ENCODE measurements around the gene CAPN9. TPM values are rescaled to one million over a fixed set of nuclear protein-coding genes. Genes with fewer than 3 reads are reported as not detected.

The CAPN9 gene
- total and polyA plus RNA-seq, 2 donors from 2014 or later = 0.41 TPM; not detected in 1

GRCh38 chr1:230808281-230808872 is 61.2 kb downstream of the CAPN9 start:
- no peaks in the 10 kb centered on the region for H3K9me3 ChIP-seq (ENCODE audit: control insufficient read depth in 2 of 3, insufficient read depth in 1 of 3, low read length in 3 of 3)
- intact Hi-C loops (cut with DNase I) = no loop called here
- FAIRE-seq = no peak
- no peaks in the 10 kb centered on the region for H3K4me1 ChIP-seq (ENCODE audit: control insufficient read depth in 2 of 3, insufficient read depth in 2 of 3, low read depth in 1 of 3, low read length in 3 of 3)
- no peak overlapping the region for H3K27ac ChIP-seq (ENCODE audit: low read depth in 2 of 2, low read length in 2 of 2)
- DNase-seq = no peak
- no peaks in the 10 kb centered on the region for H3K27me3 ChIP-seq (ENCODE audit: control insufficient read depth, insufficient read depth, low read length)
- no peak overlapping the region for H3K9ac ChIP-seq (ENCODE audit: low read length in 3 of 3)
- TF ChIP-seq, protein P1, sequence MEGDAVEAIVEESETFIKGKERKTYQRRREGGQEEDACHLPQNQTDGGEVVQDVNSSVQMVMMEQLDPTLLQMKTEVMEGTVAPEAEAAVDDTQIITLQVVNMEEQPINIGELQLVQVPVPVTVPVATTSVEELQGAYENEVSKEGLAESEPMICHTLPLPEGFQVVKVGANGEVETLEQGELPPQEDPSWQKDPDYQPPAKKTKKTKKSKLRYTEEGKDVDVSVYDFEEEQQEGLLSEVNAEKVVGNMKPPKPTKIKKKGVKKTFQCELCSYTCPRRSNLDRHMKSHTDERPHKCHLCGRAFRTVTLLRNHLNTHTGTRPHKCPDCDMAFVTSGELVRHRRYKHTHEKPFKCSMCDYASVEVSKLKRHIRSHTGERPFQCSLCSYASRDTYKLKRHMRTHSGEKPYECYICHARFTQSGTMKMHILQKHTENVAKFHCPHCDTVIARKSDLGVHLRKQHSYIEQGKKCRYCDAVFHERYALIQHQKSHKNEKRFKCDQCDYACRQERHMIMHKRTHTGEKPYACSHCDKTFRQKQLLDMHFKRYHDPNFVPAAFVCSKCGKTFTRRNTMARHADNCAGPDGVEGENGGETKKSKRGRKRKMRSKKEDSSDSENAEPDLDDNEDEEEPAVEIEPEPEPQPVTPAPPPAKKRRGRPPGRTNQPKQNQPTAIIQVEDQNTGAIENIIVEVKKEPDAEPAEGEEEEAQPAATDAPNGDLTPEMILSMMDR (IDR thresholded peaks at IDR 0.05; ENCODE audit: borderline replicate concordance, extremely low read depth, insufficient read depth) = no peak
- no peak overlapping the region for H3K4me3 ChIP-seq (ENCODE audit: low read length in 3 of 3)
- H3K36me3 ChIP-seq (ENCODE audit: control insufficient read depth in 2 of 3, insufficient read depth in 3 of 3, low read length in 3 of 3) = no peaks in the 10 kb centered on the region

DNA sequence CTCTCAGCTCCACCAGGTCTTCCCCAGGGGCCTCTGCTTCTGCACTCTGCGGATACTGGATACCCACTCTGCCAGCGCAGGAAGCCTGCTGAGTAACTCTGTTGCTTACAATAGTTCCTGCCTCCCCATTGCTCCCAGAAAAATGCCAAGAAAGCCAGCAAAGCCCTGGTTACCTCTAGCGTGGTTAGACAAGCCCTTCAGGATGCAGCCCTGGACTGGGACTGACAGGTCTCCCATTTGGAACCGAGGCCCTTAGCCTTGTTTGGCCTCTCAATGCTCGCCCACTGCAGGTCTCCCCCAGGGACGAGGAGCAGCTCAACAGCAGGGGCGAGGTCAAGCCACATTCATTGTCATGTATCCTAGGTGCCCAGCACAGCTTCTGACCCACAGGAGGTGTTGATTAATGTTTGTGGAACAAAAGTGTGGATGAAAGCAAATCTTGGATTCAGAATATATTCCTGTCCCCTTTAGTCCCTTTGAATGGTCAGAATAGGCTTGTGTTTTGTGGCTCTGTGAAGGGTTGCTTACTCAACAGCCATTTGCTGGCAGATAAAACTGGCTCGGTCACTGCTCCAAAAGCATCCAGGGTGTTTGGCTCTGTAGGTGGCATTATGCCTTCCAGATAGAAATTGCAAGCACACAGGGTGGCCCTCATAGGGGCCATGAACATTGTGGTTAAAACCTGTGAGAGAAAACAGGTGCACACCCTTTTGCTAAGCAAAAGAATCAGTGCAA is 62.2 kb downstream of the CAPN9 start:
- intact Hi-C loops (cut with DNase I) = no loop called here
- TF ChIP-seq, protein P1 (IDR thresholded peaks at IDR 0.05; ENCODE audit: borderline replicate concordance, extremely low read depth, insufficient read depth) = no peak
- no peak for DNase-seq
- H3K9me3 ChIP-seq (ENCODE audit: control insufficient read depth in 2 of 3, insufficient read depth in 1 of 3, low read length in 3 of 3) = no peaks in the 10 kb centered on the region
- no peak overlapping the region for H3K27ac ChIP-seq (ENCODE audit: low read depth in 2 of 2, low read length in 2 of 2)
- H3K4me1 ChIP-seq (ENCODE audit: control insufficient read depth in 2 of 3, insufficient read depth in 2 of 3, low read depth in 1 of 3, low read length in 3 of 3) = no peaks in the 10 kb centered on the region
- H3K27me3 ChIP-seq (ENCODE audit: control insufficient read depth, insufficient read depth, low read length) = no peaks in the 10 kb centered on the region
- FAIRE-seq = no peak
- no peaks in the 10 kb centered on the region for H3K36me3 ChIP-seq (ENCODE audit: control insufficient read depth in 2 of 3, insufficient read depth in 3 of 3, low read length in 3 of 3)
- H3K4me3 ChIP-seq (ENCODE audit: low read length in 3 of 3) = no peak overlapping the region
- no peak overlapping the region for H3K9ac ChIP-seq (ENCODE audit: low read length in 3 of 3)

- Histone ChIP-seq H3K36me3 (ENCODE audit: control insufficient read depth in 2 of 3, insufficient read depth in 3 of 3, low read length in 3 of 3) (no peaks in the 10 kb centered on the region), H3K27me3 (ENCODE audit: control insufficient read depth, insufficient read depth, low read length) (no peaks in the 10 kb centered on the region), H3K9me3 (ENCODE audit: control insufficient read depth in 2 of 3, insufficient read depth in 1 of 3, low read length in 3 of 3) (no peaks in the 10 kb centered on the region), H3K4me1 (ENCODE audit: control insufficient read depth in 2 of 3, insufficient read depth in 2 of 3, low read depth in 1 of 3, low read length in 3 of 3) (no peaks in the 10 kb centered on the region), H3K27ac (ENCODE audit: low read depth in 2 of 2, low read length in 2 of 2) (no peak overlapping the region), H3K4me3 (ENCODE audit: low read length in 3 of 3) (no peak overlapping the region), H3K9ac (ENCODE audit: low read length in 3 of 3) (no peak overlapping the region)
- intact Hi-C loops (cut with DNase I) = no loop called here
- TF ChIP-seq, protein P1 (IDR thresholded peaks at IDR 0.05; ENCODE audit: borderline replicate concordance, extremely low read depth, insufficient read depth) = no peak
- FAIRE-seq = no peak
- no peak for DNase-seq
These were observed 65.4 kb downstream of the CAPN9 start for GRCh38 chr1:230812568-230812967.
